Astrocyte (in vitro differentiated cells and primary cell): ENCODE measurements around the gene NF2. TPM values are rescaled to one million over a fixed set of nuclear protein-coding genes. Genes with fewer than 3 reads are reported as not detected.

Source experiments
- DNase-seq: peaks from one replicate; pipeline ENCODE4 v3.0.0-alpha.2; 2010; ENCODE audit warnings: low read depth
- FAIRE-seq: peaks from 2 replicates; lab custom pipeline; 2011; peaks lifted over from hg19 to GRCh38; lab: Jason Lieb, UNC
- H2AFZ ChIP-seq: 2 replicates; pipeline ENCODE4 v1.6.0; 2012; ENCODE audit warnings: low read depth, low read length, inconsistent platforms
- H3K27ac ChIP-seq: 2 replicates; pipeline ENCODE4 v1.5.1; 2011; ENCODE audit warnings: low read depth, low read length, inconsistent platforms
- H3K27me3 ChIP-seq: 2 replicates; pipeline ENCODE4 v1.6.0; 2011; ENCODE audit warnings: low read length, inconsistent platforms; ENCODE audit not compliant: insufficient read depth
- H3K36me3 ChIP-seq: 2 replicates; pipeline ENCODE4 v1.5.1; 2011; ENCODE audit warnings: low read length, inconsistent platforms; ENCODE audit not compliant: insufficient read depth
- H3K4me1 ChIP-seq: 2 replicates; pipeline ENCODE4 v1.5.1; 2011; ENCODE audit warnings: low read length, inconsistent platforms; ENCODE audit not compliant: insufficient read depth
- H3K4me2 ChIP-seq: 2 replicates; pipeline ENCODE4 v1.6.0; 2012; ENCODE audit warnings: low read length, inconsistent platforms
- H3K4me3 ChIP-seq: 2 replicates; pipeline ENCODE4 v1.5.1; 2011; ENCODE audit warnings: low read depth, mild to moderate bottlenecking, low read length, inconsistent platforms; ENCODE audit not compliant: insufficient read depth
- H3K79me2 ChIP-seq: 2 replicates; pipeline ENCODE4 v1.6.0; 2012; ENCODE audit warnings: mild to moderate bottlenecking, low read length, inconsistent platforms; ENCODE audit not compliant: insufficient read depth
- H3K9ac ChIP-seq: 2 replicates; pipeline ENCODE4 v1.6.0; 2012; ENCODE audit warnings: mild to moderate bottlenecking, low read length, inconsistent platforms
- H3K9me3 ChIP-seq: 2 replicates; pipeline ENCODE4 v1.5.1; 2012; ENCODE audit warnings: low read depth, mild to moderate bottlenecking, low read length, inconsistent platforms; ENCODE audit not compliant: insufficient read depth
- H4K20me1 ChIP-seq: 2 replicates; pipeline ENCODE4 v1.6.0; 2012; ENCODE audit warnings: low read length, inconsistent platforms; ENCODE audit not compliant: insufficient read depth
- H3K27ac Mint-ChIP-seq: one replicate; pipeline ENCODE4 v1.8.0; 2021; ENCODE audit warnings: mild to moderate bottlenecking, mixed read lengths; ENCODE audit not compliant: unreplicated experiment
- H3K27me3 Mint-ChIP-seq: one replicate; pipeline ENCODE4 v1.8.0; 2021; ENCODE audit warnings: low read depth, mixed read lengths; ENCODE audit not compliant: unreplicated experiment
- H3K36me3 Mint-ChIP-seq: one replicate; pipeline ENCODE4 v1.8.0; 2021; ENCODE audit warnings: low read depth, mixed read lengths; ENCODE audit not compliant: unreplicated experiment
- H3K4me1 Mint-ChIP-seq: one replicate; pipeline ENCODE4 v1.8.0; 2021; ENCODE audit warnings: low read depth, mixed read lengths; ENCODE audit not compliant: unreplicated experiment
- H3K4me3 Mint-ChIP-seq: one replicate; pipeline ENCODE4 v1.8.0; 2021; ENCODE audit warnings: mild to moderate bottlenecking, moderate library complexity, mixed read lengths; ENCODE audit not compliant: unreplicated experiment
- H3K9me3 Mint-ChIP-seq: one replicate; pipeline ENCODE4 v1.8.0; 2021; ENCODE audit warnings: mild to moderate bottlenecking, mixed read lengths; ENCODE audit not compliant: unreplicated experiment
- EZH2 ChIP-seq: IDR thresholded peaks from 2 replicates; pipeline ENCODE4 v1.6.1; 2012; ENCODE audit warnings: mild to moderate bottlenecking, low read length, inconsistent platforms; ENCODE audit not compliant: insufficient read depth
- total RNA-seq: library from RNA; stranded (reverse); gene quantifications from 2 replicates; pipeline ENCODE4 v1.2.1, GENCODE V29; 2021
- TF ChIP-seq, protein P1 (sequence below): IDR thresholded peaks from 2 replicates; pipeline ENCODE4 v1.5.1; 2011; ENCODE audit warnings: low read depth, mild to moderate bottlenecking, inconsistent platforms, low read length, moderate library complexity; ENCODE audit not compliant: insufficient read depth

Gene NF2
- total RNA-seq, 1 donor from 2014 or later: 93.4 TPM

DNA sequence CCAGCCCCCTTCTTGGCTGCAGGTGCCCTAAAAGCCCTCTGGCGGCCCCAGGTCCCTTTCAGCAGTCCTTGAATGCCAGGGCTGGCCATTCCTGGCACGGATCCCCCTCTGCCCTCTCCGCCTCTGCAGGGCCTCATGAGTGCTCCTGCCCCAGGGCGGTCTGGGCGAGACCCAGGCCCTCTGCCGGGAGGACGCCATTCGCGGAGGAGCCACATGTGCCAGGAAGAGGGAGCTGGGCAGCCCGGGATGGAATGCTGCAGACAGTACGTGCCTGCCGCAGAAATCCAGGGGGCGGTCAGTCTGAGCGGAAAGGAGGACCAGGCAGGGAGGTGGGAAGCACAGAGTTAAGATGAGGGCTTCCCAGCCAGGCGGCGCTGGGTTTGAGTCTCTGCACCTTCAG, 119.2 kb downstream of the NF2 start:
- Mint-ChIP-seq H3K4me3 (no peak overlapping the region), H3K9me3 (no peaks in the 10 kb centered on the region), H3K27me3 (peaks cover 57% of the 10 kb centered on the region), H3K36me3 (no peaks in the 10 kb centered on the region), H3K27ac (no peak overlapping the region), H3K4me1 (no peaks in the 10 kb centered on the region)
- peaks cover 5% of the 10 kb centered on the region for H4K20me1 ChIP-seq
- H3K79me2 ChIP-seq: no peaks in the 10 kb centered on the region
- H3K4me2 ChIP-seq: no peak overlapping the region
- no peaks in the 10 kb centered on the region for H3K9me3 ChIP-seq
- H3K9ac ChIP-seq: no peak overlapping the region
- no peak overlapping the region for H3K4me3 ChIP-seq
- H2AFZ ChIP-seq: no peak overlapping the region
- no peak for FAIRE-seq
- no peak for TF ChIP-seq EZH2
- TF ChIP-seq, protein P1, sequence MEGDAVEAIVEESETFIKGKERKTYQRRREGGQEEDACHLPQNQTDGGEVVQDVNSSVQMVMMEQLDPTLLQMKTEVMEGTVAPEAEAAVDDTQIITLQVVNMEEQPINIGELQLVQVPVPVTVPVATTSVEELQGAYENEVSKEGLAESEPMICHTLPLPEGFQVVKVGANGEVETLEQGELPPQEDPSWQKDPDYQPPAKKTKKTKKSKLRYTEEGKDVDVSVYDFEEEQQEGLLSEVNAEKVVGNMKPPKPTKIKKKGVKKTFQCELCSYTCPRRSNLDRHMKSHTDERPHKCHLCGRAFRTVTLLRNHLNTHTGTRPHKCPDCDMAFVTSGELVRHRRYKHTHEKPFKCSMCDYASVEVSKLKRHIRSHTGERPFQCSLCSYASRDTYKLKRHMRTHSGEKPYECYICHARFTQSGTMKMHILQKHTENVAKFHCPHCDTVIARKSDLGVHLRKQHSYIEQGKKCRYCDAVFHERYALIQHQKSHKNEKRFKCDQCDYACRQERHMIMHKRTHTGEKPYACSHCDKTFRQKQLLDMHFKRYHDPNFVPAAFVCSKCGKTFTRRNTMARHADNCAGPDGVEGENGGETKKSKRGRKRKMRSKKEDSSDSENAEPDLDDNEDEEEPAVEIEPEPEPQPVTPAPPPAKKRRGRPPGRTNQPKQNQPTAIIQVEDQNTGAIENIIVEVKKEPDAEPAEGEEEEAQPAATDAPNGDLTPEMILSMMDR: no peak
- no peak for DNase-seq
- peaks cover 8% of the 10 kb centered on the region for H3K27me3 ChIP-seq
- no peak overlapping the region for H3K27ac ChIP-seq
- H3K36me3 ChIP-seq: no peaks in the 10 kb centered on the region
- H3K4me1 ChIP-seq: peaks cover 13% of the 10 kb centered on the region

DNA sequence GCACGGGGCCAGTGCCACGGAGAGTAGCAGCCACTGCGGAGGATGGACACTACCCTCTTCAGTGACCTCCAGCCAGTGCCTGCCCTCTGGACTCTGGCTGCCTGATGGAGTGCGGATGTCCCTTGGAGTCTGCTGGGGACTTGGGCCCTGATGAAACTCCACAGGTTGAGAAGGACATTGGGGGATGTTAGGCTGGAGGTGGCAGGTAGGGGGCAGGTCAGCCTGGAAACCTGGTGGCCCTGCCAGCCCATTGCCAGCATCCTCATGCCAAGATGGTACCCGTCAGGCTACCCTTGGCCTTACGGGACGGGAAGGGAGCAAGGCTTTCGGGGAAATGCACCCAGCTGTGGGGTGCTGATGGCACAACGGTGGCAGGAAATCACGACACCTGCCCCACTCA, 120.3 kb downstream of the NF2 start:
- no peak overlapping the region for H3K4me3 Mint-ChIP-seq
- Histone ChIP-seq H3K27me3 (peaks cover 8% of the 10 kb centered on the region), H3K4me2 (no peak overlapping the region), H3K9ac (no peak overlapping the region), H3K79me2 (no peaks in the 10 kb centered on the region), H3K4me1 (peaks cover 13% of the 10 kb centered on the region), H3K36me3 (no peaks in the 10 kb centered on the region), H3K9me3 (no peaks in the 10 kb centered on the region), H2AFZ (no peak overlapping the region), H3K27ac (no peak overlapping the region), H4K20me1 (peaks cover 5% of the 10 kb centered on the region), H3K4me3 (no peak overlapping the region)
- no peak overlapping the region for H3K27ac Mint-ChIP-seq
- TF ChIP-seq EZH2: no peak
- TF ChIP-seq, protein P1: no peak
- FAIRE-seq (no peak), DNase-seq (no peak)
- no peaks in the 10 kb centered on the region for H3K4me1 Mint-ChIP-seq
- H3K27me3 Mint-ChIP-seq: peaks cover 49% of the 10 kb centered on the region
- no peaks in the 10 kb centered on the region for H3K36me3 Mint-ChIP-seq
- no peaks in the 10 kb centered on the region for H3K9me3 Mint-ChIP-seq

DNA sequence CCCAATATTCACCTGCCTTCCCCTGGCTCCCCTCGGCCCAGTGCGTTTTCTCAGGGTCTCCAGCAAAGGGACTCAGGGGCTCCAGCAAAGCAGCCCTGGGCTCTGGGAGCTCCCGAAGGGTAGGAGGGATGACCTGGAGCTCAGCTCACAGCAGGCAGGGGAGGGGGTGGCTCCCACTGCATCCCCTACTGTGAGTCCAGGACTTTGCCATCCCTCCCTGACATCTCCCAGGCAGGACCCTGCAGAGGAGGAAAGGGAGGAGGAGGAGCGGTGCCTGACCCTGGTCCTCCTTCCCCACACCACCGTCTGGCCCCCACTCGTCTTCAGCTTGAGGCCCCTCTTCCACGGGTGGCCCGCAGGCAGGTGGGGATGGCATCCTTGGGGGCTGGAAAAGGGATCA, 121.4 kb downstream of the NF2 start:
- peaks cover 13% of the 10 kb centered on the region for H3K4me1 ChIP-seq
- no peaks in the 10 kb centered on the region for H3K36me3 ChIP-seq
- Mint-ChIP-seq H3K27ac (no peak overlapping the region), H3K4me3 (no peak overlapping the region), H3K27me3 (peaks cover 40% of the 10 kb centered on the region), H3K9me3 (no peaks in the 10 kb centered on the region), H3K36me3 (no peaks in the 10 kb centered on the region), H3K4me1 (no peaks in the 10 kb centered on the region)
- DNase-seq: no peak
- H3K27ac ChIP-seq: no peak overlapping the region
- no peaks in the 10 kb centered on the region for H3K27me3 ChIP-seq
- H4K20me1 ChIP-seq: peaks cover 5% of the 10 kb centered on the region
- TF ChIP-seq, protein P1: no peak
- TF ChIP-seq EZH2: no peak
- no peaks in the 10 kb centered on the region for H3K9me3 ChIP-seq
- no peak overlapping the region for H3K4me2 ChIP-seq
- H3K9ac ChIP-seq: no peak overlapping the region
- H2AFZ ChIP-seq: no peak overlapping the region
- FAIRE-seq: no peak
- no peaks in the 10 kb centered on the region for H3K79me2 ChIP-seq
- H3K4me3 ChIP-seq: no peak overlapping the region
